Fibroblast of the conjunctiva (primary cell): ENCODE measurements around the gene ANGPTL4.

Experiments used
- DNase-seq: peaks from one replicate; pipeline ENCODE4 v3.0.0-alpha.2; 2010; ENCODE audit warnings: low read depth

ANGPTL4 gene

DNA sequence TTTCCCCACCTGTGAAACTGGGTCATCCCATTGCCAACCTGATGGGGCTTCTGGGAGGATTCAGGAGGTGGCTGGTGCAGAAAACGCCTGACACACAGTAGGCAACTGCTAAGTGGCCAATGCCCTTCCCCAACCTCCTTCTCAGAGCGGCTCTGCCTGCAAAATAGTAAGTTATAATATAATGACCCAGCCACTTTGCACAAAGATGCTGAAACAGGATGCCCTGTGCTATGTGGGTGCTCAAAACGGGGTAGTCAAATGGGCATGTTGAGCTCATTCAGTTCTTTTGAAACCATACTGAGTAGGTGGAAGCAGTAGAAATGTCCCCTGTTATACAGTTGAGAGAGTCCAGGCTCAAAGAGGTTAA lies 49.7 kb downstream of the ANGPTL4 start:
- no peak for DNase-seq

DNA sequence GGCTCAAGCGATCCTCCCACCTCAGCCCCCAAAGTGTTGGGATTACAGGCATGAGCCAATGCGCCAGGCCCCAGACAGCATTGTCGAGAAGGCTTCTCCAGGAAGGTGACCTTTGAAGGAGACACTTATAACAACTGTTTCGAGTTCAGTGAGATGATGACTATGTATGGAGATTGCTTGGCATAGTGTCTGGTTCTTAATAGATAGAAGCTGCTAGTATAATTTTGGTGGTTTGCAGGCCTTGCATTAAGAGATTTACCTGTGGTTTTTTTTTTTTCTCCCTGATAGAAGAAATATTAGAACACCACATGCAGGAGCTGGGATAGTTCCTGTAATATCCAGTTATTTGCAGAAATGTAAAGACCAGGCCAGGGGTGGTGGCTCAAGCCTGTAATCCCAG lies 52.8 kb downstream of the ANGPTL4 start:
- DNase-seq, result no peak

DNA sequence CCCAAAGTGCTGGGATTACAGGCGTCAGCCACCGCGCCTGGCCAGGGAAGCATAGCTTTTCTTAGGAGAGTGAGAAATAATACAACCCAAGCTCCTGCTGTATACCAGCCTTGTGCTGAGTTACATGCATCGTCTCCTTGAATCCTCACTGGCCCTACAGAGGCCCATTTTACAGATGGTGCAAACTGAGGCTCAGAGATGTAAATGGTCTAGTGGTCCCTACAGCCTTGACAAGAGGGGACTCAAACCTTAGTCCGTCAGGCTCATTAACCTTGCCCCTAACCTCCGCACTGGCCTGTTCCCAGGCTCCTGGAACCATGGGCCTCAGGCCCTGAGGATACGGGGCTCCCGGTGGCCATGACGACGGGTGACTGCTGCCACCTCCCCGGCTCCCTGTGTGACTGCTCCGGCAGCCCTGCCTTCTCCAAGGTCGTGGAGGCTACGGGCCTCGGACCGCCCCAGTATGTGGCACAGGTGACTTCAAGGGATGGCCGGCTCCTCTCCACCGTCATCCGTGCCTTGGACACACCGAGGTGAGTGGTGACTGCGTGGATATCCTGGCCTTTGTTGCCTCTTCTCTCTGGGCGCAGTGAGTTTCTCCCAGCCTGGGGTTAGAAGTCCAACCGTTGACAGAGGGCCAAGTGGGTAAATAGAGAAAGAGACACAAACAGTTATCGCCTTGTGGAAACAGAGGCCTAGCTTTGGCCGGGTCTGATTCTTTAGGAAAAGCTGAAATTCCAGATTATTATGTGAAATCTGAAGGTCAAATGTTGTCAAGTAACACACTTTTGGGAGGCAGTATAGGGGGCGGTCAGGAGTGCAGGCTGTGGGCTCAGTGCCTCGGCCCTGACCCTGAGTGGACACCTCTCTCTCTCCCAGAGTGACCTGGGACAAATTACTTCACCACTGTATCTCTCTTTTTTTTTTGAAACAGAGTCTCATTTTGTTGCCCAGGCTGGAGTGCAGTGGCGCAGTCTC lies 57.8 kb downstream of the ANGPTL4 start:
- no peak for DNase-seq

DNA sequence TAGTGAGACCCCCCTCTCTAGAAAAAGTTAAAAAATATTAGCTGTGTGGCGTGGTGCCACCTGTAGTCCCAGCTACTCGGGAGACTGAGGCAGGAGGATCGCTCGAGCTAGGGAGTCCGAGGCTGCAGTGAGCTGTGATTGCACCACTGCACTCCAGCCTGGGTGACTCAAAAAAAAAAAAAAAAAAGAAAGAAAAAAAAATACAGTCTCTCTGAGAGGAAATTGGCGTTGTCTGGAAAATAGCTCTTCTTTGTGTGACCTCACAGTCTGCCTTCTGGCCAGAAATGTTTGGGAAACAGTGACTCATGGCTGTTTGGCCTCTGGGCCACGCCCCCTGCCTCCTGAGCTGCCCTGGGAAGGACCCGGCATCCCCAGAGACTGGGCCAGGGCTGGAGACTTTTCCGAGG lies 59.9 kb downstream of the ANGPTL4 start:
- peak; percentile 97 for DNase-seq
